GM12875 (cell line): ENCODE measurements around the gene MRTFB.

Source experiments
- H3K4me3 ChIP-seq: one replicate; pipeline ENCODE4 v1.5.1; 2011; ENCODE audit warnings: low read depth, low read length, control low read depth
- CTCF ChIP-seq: IDR thresholded peaks from 2 replicates; pipeline ENCODE4 v1.5.1; 2011; ENCODE audit warnings: low read depth, mild to moderate bottlenecking, control low read depth, inconsistent platforms, low read length, moderate library complexity, borderline replicate concordance; ENCODE audit not compliant: insufficient read depth

MRTFB gene

GRCh38 chr16:14263769-14264168, 192.7 kb downstream of the MRTFB start:
- no peak for TF ChIP-seq CTCF
- H3K4me3 ChIP-seq, result no peak overlapping the region

GRCh38 chr16:14264327-14264943, 193.3 kb downstream of the MRTFB start:
- no peak for TF ChIP-seq CTCF

GRCh38 chr16:14268073-14268472, 197.0 kb downstream of the MRTFB start:
- no peak for TF ChIP-seq CTCF

More at GRCh38 chr16:14264327-14264943, 193.3 kb downstream of the MRTFB start:
- H3K4me3 ChIP-seq, result no peak overlapping the region

GRCh38 chr16:14275934-14276333, 204.8 kb downstream of the MRTFB start:
- no peak overlapping the region for H3K4me3 ChIP-seq
- TF ChIP-seq CTCF, result no peak

More at GRCh38 chr16:14268073-14268472, 197.0 kb downstream of the MRTFB start:
- H3K4me3 ChIP-seq, result no peak overlapping the region

- TF ChIP-seq CTCF, result no peak
- H3K4me3 ChIP-seq, result no peak overlapping the region
These were observed 207.6 kb downstream of the MRTFB start for GRCh38 chr16:14278749-14279148.

GRCh38 chr16:14280541-14280940, 209.4 kb downstream of the MRTFB start:
- TF ChIP-seq CTCF, result no peak
- H3K4me3 ChIP-seq, result no peak overlapping the region

GRCh38 chr16:14283786-14284185, 212.7 kb downstream of the MRTFB start:
- no peak for TF ChIP-seq CTCF
- H3K4me3 ChIP-seq, result no peak overlapping the region
